ENCODE data around the gene SERINC1.

The SERINC1 gene

GRCh38 chr6:122431780-122432179, 39.8 kb downstream of the SERINC1 start:
- DNase-seq: no peak

GRCh38 chr6:122429323-122429722, 42.3 kb downstream of the SERINC1 start:
- no peak for DNase-seq

GRCh38 chr6:122428781-122429180, 42.8 kb downstream of the SERINC1 start:
- no peak for DNase-seq

- no peak for DNase-seq
These were observed 45.0 kb downstream of the SERINC1 start for GRCh38 chr6:122426597-122426996.

GRCh38 chr6:122423734-122424133, 47.9 kb downstream of the SERINC1 start:
- DNase-seq: no peak

GRCh38 chr6:122422614-122423267, 48.9 kb downstream of the SERINC1 start:
- DNase-seq: no peak

GRCh38 chr6:122422003-122422402, 49.6 kb downstream of the SERINC1 start:
- DNase-seq: no peak

DNA sequence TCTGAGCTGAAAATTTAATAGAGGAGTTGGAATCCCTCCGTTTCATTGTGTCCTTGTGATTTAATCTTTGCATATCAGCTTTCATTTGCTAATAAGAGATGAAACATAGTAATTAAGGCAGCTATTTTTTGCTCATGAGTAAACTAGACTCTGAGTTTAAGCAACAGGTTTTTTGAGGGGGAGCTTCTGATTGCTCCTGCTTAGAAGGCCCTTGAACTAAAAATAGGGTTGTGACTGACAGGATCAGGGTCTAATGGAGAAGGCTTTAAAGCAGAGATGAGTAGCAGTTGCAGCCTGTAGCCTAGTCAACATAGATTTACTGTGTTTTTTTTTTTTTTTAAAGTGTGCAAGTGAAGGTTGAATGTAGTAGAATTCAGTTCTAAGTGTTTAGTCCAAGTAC, 54.8 kb downstream of the SERINC1 start:
- no peak for DNase-seq

- DNase-seq: no peak
These were observed 59.6 kb downstream of the SERINC1 start for GRCh38 chr6:122412001-122412400.

- DNase-seq: no peak
These were observed 62.7 kb downstream of the SERINC1 start for GRCh38 chr6:122408702-122409458.

GRCh38 chr6:122408240-122408639, 63.4 kb downstream of the SERINC1 start:
- DNase-seq: no peak

- DNase-seq: no peak
These were observed 63.9 kb downstream of the SERINC1 start for GRCh38 chr6:122407712-122408111.

- DNase-seq: no peak
These were observed 65.4 kb downstream of the SERINC1 start for GRCh38 chr6:122406187-122406586.

GRCh38 chr6:122405417-122405816, 66.2 kb downstream of the SERINC1 start:
- DNase-seq: no peak

DNA sequence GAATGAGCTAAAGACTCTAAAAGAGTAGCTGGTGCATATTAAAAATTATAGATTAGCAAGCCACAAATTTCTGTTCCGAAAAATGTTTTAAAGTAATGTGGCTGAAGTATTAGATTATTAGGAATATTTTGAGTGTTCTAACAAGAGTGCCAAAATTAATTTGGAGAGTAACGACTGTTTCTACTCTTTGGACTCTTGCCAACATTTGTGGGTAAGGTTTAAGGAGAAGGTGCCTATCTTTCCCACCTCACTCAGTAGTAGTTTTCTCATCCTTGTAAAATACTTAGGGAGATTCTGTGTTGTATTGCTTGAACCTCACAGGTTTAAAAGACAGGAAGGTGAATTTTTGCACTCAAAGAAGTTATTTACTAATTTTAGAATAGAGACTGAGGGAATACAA, 67.2 kb downstream of the SERINC1 start:
- DNase-seq: no peak

DNA sequence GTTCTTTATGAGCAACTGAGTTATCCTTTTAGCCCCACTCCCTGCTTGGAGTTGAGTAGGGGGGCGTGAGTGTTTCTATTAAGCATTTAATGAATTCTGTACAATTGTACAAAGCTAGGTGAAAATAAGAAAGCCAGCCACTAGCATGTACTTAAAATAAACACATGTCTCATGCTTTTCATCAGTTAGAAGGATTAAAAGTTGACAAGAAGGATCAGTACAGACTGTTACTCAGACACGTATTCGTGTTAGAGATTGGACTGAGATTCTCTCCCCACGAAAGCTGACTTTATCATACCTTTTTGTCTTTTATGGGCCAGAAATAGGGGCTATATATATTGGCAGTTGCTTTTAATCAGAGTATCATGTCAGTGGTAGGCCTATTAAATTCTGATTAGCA, 70.5 kb downstream of the SERINC1 start:
- DNase-seq: no peak

DNA sequence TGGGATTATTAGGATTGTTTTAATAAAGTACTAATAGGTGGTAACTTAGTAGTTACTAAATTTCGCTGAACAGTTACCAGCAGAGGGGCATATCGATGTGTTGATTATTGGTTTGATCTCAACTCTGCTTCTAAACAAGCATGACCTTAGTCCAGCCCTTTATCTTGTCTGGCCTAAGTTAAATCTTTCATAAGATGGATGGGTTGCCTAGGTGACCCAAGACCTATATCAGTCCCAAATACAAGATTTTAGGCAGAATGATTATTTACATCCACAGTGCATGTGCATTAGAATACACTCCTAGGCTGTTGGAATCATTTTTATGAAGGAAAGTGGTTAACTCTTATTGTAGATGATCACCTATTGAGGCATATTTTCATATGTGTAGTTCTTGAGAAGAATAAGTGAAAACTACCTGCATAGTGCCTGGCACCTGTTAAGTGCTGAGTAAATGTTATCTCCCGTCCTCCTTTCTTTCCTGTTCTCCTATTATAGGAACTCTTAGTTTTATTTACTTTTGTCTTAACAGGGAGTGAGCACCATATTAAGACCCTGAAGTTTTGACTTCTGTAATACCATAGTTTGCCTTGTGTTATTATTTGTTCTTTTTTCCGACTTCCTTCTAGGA, 71.0 kb downstream of the SERINC1 start:
- no peak for DNase-seq

DNA sequence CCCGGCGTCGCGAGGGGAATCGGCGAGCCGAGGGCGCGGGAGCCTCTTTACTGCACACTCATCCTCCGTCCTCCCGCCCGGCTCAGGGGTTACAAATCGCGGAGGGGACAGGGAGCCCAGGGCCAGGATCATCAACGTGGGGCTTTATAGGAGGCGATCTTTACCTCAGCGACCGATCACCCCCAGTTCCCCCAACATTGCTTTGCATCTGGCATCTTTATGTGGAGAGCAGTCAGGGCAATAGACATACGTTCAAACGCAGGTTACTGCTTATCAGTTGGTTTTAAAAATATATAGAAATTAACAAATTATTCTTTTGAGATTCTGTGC, 71.5 kb downstream of the SERINC1 start:
- DNase-seq: no peak

DNA sequence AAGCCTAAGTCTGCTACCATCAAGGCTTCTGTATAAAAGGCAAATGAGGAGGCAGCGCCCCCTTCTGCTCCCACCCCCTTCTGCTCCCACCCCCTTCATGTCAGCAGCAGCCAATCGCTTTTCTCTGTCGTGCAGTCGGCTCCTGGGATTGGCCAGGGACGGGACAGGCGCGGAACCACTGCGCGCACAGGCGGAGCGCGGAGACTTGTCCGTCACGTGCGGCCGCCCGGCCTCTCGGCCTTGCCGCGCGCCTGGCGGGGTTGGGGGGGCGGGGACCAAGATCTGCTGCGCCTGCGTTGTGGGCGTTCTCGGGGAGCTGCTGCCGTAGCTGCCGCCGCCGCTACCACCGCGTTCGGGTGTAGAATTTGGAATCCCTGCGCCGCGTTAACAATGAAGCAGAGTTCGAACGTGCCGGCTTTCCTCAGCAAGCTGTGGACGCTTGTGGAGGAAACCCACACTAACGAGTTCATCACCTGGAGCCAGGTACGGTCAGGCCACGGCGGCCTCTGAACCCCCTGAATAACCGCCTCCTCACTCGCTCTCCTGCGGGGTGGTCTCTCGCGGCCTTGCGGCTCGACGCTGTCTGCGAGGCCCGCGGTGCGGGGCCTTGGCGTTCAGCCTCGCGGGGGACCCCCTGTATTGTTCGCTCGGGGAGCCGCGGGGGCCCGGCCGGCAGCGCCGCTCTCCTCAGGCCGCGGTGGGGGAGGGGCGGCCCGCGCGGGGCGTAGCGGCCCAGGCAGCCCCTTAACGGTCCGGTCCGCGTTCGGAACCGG, 72.1 kb downstream of the SERINC1 start, which contains the start of gene HSF2:
Gene HSF2, plus strand, starts transcription at position 305 of the 773 bp plus-strand sequence. Its CDS starts 86 bp downstream, at position 391.
- peak; percentile 86 for DNase-seq

- DNase-seq: no peak
These were observed 72.6 kb downstream of the SERINC1 start for GRCh38 chr6:122399055-122399347.

GRCh38 chr6:122394016-122394415, 77.6 kb downstream of the SERINC1 start:
- no peak for DNase-seq

DNA sequence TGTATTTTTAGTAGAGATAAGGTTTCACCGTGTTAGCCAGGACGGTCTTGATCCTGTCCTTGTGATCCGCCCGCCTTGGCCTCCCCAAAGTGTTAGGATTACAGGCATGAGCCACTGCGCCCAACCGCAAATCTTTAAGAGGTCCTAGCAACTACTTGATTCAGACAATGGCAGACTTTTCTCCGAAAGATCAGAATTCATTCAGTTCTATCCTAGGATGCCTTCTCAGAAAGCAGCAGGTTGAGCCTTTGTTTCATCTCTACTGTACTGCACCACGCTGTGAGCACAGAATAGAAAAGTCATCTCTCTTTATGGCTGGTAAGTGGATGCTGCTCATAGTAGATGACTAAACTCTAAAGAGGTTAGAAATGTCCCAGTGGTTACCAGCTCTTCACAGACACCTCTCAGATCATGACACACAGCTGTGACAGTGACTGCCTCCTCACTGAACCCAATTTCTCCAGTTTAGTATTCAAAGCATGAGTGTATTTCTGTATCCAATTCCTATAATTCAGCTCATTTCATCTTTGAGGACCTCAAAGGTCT, 78.2 kb downstream of the SERINC1 start:
- no peak for DNase-seq
